Measurements from ENCODE around the gene NEK1. TPM values are rescaled to one million over a fixed set of nuclear protein-coding genes. Genes with fewer than 3 reads are reported as not detected.
"Not testable (repeated sequence)": the region's sequence is repeated elsewhere in the genome, so short reads cannot be mapped to it uniquely, and the experiment has no call there.

Gene NEK1
- polyA plus RNA-seq, 1 of the 3 experiments (the other 2 are of a cell fraction): 2.0 TPM

DNA sequence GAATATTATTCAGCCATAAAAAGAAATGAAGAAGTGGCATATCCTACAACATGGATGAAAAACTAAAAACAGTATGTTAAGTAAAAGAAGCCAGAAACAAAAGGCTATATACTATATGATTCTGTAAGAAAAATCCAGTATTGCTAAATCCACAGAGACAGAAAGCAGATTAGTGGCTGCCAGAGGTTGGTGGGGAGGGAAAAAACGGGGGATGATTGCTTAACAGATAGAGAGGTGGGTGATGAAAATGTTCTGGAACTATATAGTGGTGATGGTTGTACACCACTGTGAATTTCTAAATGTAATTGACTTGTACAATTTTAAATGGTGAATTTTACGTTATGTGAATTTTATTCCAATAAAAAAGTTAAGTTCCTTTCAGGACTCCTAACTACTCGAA lies 184.0 kb downstream of the NEK1 start (continued):
- TF ChIP-seq USF1 (IDR thresholded peaks at IDR 0.05; ENCODE audit: borderline replicate concordance, low read depth) (no peak), GABPA (IDR thresholded peaks at IDR 0.05; ENCODE audit: low read depth) (no peak)

GRCh38 chr4:169427727-169428126 lies 184.7 kb downstream of the NEK1 start:
- CTCF ChIA-PET: interaction anchor here (1.0 kb wide), 1 partner anchor 41 kb away, joined by 3 read pairs; no protein-coding TSS in a partner anchor
- H3K9ac ChIP-seq; H4K20me1 ChIP-seq (ENCODE audit: insufficient read depth); H3K79me2 ChIP-seq (ENCODE audit: insufficient read depth); H3F3A ChIP-seq (replicated peaks; ENCODE audit: insufficient read depth); H3K27ac ChIP-seq (ENCODE audit: low read depth in 2 of 2, low read length in 1 of 2); H3K9me2 ChIP-seq; H3K4me3 ChIP-seq (ENCODE audit: low read depth in 2 of 2, low read length in 1 of 2); H2AFZ ChIP-seq (ENCODE audit: low read depth); DNase-seq; H3K9me3 ChIP-seq; H3K4me2 ChIP-seq; H3K27me3 ChIP-seq (ENCODE audit: insufficient read depth); H3K36me3 ChIP-seq (replicated peaks in 1 of 2; ENCODE audit: control insufficient read depth in 1 of 2, insufficient read depth in 2 of 2, low read length in 1 of 2); H3K4me1 ChIP-seq (ENCODE audit: control insufficient read depth in 1 of 2, insufficient read depth in 2 of 2, low read depth in 1 of 2, low read length in 1 of 2); POLR2A ChIA-PET: not testable (repeated sequence)
- 100% methylated on average over 2 of the region's 2 CpGs for WGBS (ENCODE audit: low lambda C conversion rate)

GRCh38 chr4:169420291-169420690 lies 192.1 kb downstream of the NEK1 start:
- Histone ChIP-seq H4K20me1 (ENCODE audit: insufficient read depth) (no peaks in the 10 kb centered on the region), H3K27me3 (ENCODE audit: insufficient read depth) (no peaks in the 10 kb centered on the region), H3K4me3 (ENCODE audit: low read depth in 2 of 2, low read length in 1 of 2) (no peak overlapping the region), H3K4me2 (no peak overlapping the region), H3K79me2 (ENCODE audit: insufficient read depth) (no peaks in the 10 kb centered on the region), H3K36me3 (replicated peaks in 1 of 2; ENCODE audit: control insufficient read depth in 1 of 2, insufficient read depth in 2 of 2, low read length in 1 of 2) (peaks cover 8 to 9% of the 10 kb centered on the region in 2 experiments), H3F3A (replicated peaks; ENCODE audit: insufficient read depth) (no peaks in the 10 kb centered on the region), H3K27ac (ENCODE audit: low read depth in 2 of 2, low read length in 1 of 2) (no peak overlapping the region), H3K9me3 (no peaks in the 10 kb centered on the region), H2AFZ (ENCODE audit: low read depth) (no peak overlapping the region), H3K9me2 (no peaks in the 10 kb centered on the region), H3K9ac (no peak overlapping the region), H3K4me1 (ENCODE audit: control insufficient read depth in 1 of 2, insufficient read depth in 2 of 2, low read depth in 1 of 2, low read length in 1 of 2) (no peaks in the 10 kb centered on the region)
- no peak for TF ChIP-seq IRF3 (IDR thresholded peaks at IDR 0.05; ENCODE audit: low read depth, low read length)
- TF ChIP-seq EP300 (IDR thresholded peaks at IDR 0.05; ENCODE audit: borderline replicate concordance in 1 of 2, low read depth in 1 of 2, low read length in 1 of 2): no peak
- no peak for TF ChIP-seq FOXM1 (IDR thresholded peaks at IDR 0.05; ENCODE audit: low read depth)
- no peak for TF ChIP-seq RCOR1 (IDR thresholded peaks at IDR 0.05; ENCODE audit: low read length)
- no peak for TF ChIP-seq SMC3 (IDR thresholded peaks at IDR 0.05; ENCODE audit: low read depth, low read length)
- no peak for TF ChIP-seq RXRA (IDR thresholded peaks at IDR 0.05; ENCODE audit: borderline replicate concordance, low read depth)
- no peak for TF ChIP-seq CTCF (IDR thresholded peaks at IDR 0.05)
- no peak for TF ChIP-seq EZH2phosphoT487 (IDR thresholded peaks at IDR 0.05; ENCODE audit: borderline replicate concordance, low read depth)
- no peak for TF ChIP-seq GATA2 (CRISPR knock-in tag; IDR thresholded peaks at IDR 0.05)
- no peak for TF ChIP-seq MEF2A (IDR thresholded peaks at IDR 0.05; ENCODE audit: borderline replicate concordance, low read depth)
- TF ChIP-seq, protein P1, sequence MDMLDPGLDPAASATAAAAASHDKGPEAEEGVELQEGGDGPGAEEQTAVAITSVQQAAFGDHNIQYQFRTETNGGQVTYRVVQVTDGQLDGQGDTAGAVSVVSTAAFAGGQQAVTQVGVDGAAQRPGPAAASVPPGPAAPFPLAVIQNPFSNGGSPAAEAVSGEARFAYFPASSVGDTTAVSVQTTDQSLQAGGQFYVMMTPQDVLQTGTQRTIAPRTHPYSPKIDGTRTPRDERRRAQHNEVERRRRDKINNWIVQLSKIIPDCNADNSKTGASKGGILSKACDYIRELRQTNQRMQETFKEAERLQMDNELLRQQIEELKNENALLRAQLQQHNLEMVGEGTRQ (IDR thresholded peaks at IDR 0.05; ENCODE audit: borderline replicate concordance, low read depth, low read length): no peak
- TF ChIP-seq USF1 (IDR thresholded peaks at IDR 0.05; ENCODE audit: borderline replicate concordance, low read depth): no peak
- DNase-seq: no peak
- ChIA-PET POLR2A (no interaction called here), CTCF (no interaction called here)
- 87% methylated on average over 4 of the region's 4 CpGs for WGBS (ENCODE audit: low lambda C conversion rate)
